ENCODE measurements around the gene LYL1. TPM values are rescaled to one million over a fixed set of nuclear protein-coding genes. Genes with fewer than 3 reads are reported as not detected.
A peak's percentile ranks its signal among the peaks of the same experiment; 100 is the strongest.

LYL1 gene
- total and polyA plus RNA-seq, 4 donors = 12.9 to 34.1 (median 20.7) TPM

DNA sequence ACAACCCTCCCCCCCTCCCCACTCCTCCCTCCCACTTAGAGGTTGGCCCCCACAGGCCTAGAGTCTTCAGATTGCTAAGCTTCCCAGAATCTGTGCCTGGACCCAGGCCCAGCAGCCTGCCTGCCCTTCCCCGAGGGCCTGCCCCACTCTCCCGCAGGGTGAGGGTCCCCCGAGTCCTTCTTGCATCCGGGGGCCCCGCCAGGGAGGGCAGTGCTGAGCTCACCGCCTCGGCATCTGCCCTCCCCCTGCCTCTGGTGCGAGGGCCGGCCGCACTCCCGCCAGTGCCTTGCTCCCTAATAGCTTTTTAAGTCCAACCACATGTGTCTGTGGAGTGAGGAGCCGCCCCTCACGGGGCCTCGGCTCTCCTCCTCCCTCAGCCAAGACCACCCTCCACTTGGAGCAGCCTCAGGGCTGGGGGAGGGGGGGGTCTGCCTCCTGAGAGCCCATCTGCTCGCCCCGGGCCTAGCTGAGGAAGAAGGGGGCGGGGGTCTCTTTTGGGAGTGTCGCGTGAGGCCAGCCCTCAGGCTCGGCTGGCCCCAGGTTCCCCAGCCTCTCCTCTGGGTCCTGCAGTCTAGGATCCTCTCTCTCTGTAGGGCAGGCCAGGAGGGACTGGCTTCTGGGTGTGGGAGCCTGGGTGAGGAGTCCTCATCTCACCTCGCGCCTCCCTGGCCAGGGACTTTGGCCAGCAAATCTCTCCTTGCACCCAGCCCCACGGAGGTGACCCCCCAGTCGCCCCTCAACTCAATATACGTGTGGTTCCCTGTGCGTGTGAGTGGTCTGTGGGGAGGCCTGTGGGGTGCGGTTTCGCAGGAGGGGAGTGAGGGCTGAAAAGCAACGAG, 47.2 kb downstream of the LYL1 start:
- H3K9me3 ChIP-seq (ENCODE audit: control insufficient read depth in 4 of 4, insufficient read depth in 3 of 4, low read length in 3 of 4) = no peaks in the 10 kb centered on the region
- 31 to 52% methylated on average over 28 to 29 of the region's 29 CpGs for WGBS, 2 donors
- H3K36me3 ChIP-seq (ENCODE audit: control insufficient read depth in 4 of 4, insufficient read depth in 4 of 4, low read length in 4 of 4) = peaks cover 0 to 4% (median 0%) of the 10 kb centered on the region in 4 donors
- H3K27ac ChIP-seq (ENCODE audit: low read depth in 1 of 2, low read length in 1 of 2) = peak overlapping the region; percentile 89 to 98
- peak; percentile 91 to 95 (median 93) for DNase-seq
- peak overlapping the region; percentile 24 to 64 for H3K9ac ChIP-seq (ENCODE audit: insufficient read depth in 1 of 2, low read length in 2 of 2)
- TF ChIP-seq, protein P1, sequence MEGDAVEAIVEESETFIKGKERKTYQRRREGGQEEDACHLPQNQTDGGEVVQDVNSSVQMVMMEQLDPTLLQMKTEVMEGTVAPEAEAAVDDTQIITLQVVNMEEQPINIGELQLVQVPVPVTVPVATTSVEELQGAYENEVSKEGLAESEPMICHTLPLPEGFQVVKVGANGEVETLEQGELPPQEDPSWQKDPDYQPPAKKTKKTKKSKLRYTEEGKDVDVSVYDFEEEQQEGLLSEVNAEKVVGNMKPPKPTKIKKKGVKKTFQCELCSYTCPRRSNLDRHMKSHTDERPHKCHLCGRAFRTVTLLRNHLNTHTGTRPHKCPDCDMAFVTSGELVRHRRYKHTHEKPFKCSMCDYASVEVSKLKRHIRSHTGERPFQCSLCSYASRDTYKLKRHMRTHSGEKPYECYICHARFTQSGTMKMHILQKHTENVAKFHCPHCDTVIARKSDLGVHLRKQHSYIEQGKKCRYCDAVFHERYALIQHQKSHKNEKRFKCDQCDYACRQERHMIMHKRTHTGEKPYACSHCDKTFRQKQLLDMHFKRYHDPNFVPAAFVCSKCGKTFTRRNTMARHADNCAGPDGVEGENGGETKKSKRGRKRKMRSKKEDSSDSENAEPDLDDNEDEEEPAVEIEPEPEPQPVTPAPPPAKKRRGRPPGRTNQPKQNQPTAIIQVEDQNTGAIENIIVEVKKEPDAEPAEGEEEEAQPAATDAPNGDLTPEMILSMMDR (IDR thresholded peaks at IDR 0.05; ENCODE audit: control extremely low read depth, extremely low read depth) = no peak
- no peak overlapping the region for H3K4me3 ChIP-seq
- ATAC-seq (ENCODE audit: insufficient read depth, low FRiP score) = peak; percentile 32
- no peaks in the 10 kb centered on the region for H3K27me3 ChIP-seq (ENCODE audit: control insufficient read depth in 3 of 3, insufficient read depth in 3 of 3, low read length in 2 of 3)
- peaks cover 15 to 97% (median 68%) of the 10 kb centered on the region in 5 donors for H3K4me1 ChIP-seq (ENCODE audit: control insufficient read depth in 5 of 5, insufficient read depth in 5 of 5, low read length in 5 of 5)

DNA sequence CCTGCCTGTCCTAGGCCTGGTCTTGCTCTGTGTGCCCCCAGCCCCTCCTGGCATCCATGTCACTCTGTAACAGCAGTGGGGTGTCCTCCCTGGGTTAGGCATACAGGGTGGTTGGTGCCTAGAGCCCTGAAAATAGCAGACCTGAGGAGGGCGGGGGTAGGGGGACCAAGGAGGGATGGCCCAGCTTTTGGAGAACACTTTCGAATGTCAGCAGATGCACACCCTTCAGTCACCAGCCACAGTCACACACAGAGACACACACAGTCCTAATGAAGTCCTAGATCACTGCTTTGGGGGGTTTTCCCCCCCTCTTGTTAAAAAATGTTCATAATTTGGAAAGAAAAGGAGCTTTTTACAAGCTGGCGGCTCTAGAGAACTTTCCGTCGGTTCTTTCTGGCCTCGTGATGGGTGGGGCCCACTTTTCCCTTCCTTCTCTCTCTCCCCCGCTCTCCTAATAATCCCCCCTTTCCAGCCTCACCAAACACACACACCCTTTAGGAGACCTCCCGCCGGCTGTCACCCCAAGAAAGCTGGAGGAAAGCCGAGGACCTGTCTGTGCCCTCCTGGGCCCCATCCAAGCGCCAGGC, 47.9 kb downstream of the LYL1 start:
- Histone ChIP-seq H3K4me1 (ENCODE audit: control insufficient read depth in 5 of 5, insufficient read depth in 5 of 5, low read length in 5 of 5) (peaks cover 15 to 90% (median 64%) of the 10 kb centered on the region in 5 donors), H3K9ac (ENCODE audit: insufficient read depth in 1 of 2, low read length in 2 of 2) (peak overlapping the region in 1 of 2 donors; percentile 83), H3K27me3 (ENCODE audit: control insufficient read depth in 3 of 3, insufficient read depth in 3 of 3, low read length in 2 of 3) (no peaks in the 10 kb centered on the region), H3K4me3 (no peak overlapping the region), H3K9me3 (ENCODE audit: control insufficient read depth in 4 of 4, insufficient read depth in 3 of 4, low read length in 3 of 4) (no peaks in the 10 kb centered on the region), H3K27ac (ENCODE audit: low read depth in 1 of 2, low read length in 1 of 2) (peak overlapping the region; percentile 89 to 98), H3K36me3 (ENCODE audit: control insufficient read depth in 4 of 4, insufficient read depth in 4 of 4, low read length in 4 of 4) (peaks cover 0 to 4% (median 0%) of the 10 kb centered on the region in 4 donors)
- DNase-seq = peak in 1 of 3 donors; percentile 88
- WGBS, 2 donors = 31 to 60% methylated on average over 11 of the region's 11 CpGs
- TF ChIP-seq, protein P1 (IDR thresholded peaks at IDR 0.05; ENCODE audit: control extremely low read depth, extremely low read depth) = no peak
- no peak for ATAC-seq (ENCODE audit: insufficient read depth, low FRiP score)

DNA sequence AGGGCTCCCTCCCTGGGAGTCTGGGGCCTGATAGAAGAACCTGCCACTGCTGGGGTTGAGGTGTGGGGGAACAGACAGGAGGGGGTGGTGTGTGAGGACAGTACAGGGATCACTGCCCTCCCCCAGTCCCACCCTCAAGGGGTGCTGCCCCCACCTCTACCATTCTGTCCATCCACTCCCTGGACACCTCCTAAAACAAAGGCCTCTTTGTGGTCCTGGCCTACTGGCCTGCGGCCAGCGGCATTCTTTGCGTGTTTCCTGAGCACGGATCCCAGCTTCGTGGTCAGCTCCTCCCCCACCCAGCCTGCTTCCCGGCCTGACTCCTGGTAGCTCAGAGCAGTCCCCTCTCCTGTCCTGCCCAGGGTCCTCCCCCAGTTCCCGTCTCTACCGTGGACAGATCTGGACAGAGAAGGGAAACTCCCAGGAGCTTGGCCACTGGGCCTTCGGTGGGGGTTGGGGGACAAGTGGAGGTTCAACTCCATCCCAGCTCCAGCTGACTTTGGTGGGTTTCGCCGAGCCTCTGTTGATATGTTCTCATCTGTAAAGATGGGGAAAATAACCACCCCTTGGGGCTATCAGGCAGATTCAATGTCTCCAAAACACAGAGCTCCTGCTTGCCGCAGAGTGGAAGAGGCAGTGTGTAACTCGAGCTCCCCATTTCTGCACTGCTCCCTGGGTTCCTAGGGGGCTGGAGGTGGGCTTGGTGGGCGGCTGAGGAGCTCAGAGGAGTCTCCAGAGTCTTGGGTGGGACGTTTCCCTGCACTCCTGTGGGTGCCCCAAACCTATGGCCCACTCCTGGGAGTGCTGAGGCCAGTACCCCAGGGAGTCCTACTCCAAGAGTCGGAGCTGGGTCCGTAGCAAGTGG, 48.7 kb downstream of the LYL1 start:
- Histone ChIP-seq H3K9me3 (ENCODE audit: control insufficient read depth in 4 of 4, insufficient read depth in 3 of 4, low read length in 3 of 4) (no peaks in the 10 kb centered on the region), H3K4me1 (ENCODE audit: control insufficient read depth in 5 of 5, insufficient read depth in 5 of 5, low read length in 5 of 5) (peaks cover 15 to 84% (median 59%) of the 10 kb centered on the region in 5 donors), H3K4me3 (no peak overlapping the region), H3K36me3 (ENCODE audit: control insufficient read depth in 4 of 4, insufficient read depth in 4 of 4, low read length in 4 of 4) (peaks cover 0 to 4% (median 0%) of the 10 kb centered on the region in 4 donors), H3K9ac (ENCODE audit: insufficient read depth in 1 of 2, low read length in 2 of 2) (peak overlapping the region in 1 of 2 donors; percentile 83), H3K27me3 (ENCODE audit: control insufficient read depth in 3 of 3, insufficient read depth in 3 of 3, low read length in 2 of 3) (no peaks in the 10 kb centered on the region), H3K27ac (ENCODE audit: low read depth in 1 of 2, low read length in 1 of 2) (peak overlapping the region; percentile 89 to 98)
- WGBS, 2 donors = 39 to 58% methylated on average over 17 of the region's 17 CpGs
- DNase-seq = peak; percentile 88 to 93 (median 92)
- TF ChIP-seq, protein P1 (IDR thresholded peaks at IDR 0.05; ENCODE audit: control extremely low read depth, extremely low read depth) = no peak
- ATAC-seq (ENCODE audit: insufficient read depth, low FRiP score) = peak; percentile 42
